Endometrial microvascular endothelial cells (primary cell): ENCODE data around the gene LRP3. TPM values are rescaled to one million over a fixed set of nuclear protein-coding genes. Genes with fewer than 3 reads are reported as not detected.

Experiments used
- in situ Hi-C: cut with HindIII; loops from 2 replicates; pipeline ENCODE4 v1.10.0; 2017; ENCODE audit warnings: low sequenced_read_pairs, low pct_unique_long_range_greater_than_20kb; ENCODE audit errors: inconsistent ontology term
- total RNA-seq: library from RNA; depleted of rRNA; stranded (reverse); fragments of >200 nt; gene quantifications from one replicate; pipeline ENCODE4 v1.2.3, GENCODE V29; 2015; ENCODE audit errors: inconsistent ontology term

The LRP3 gene
- total RNA-seq, 1 donor from 2014 or later: 31.9 TPM

GRCh38 chr19:33246709-33247440, 52.7 kb downstream of the LRP3 start:
- in situ Hi-C loops: no loop called here

- in situ Hi-C loops: no loop called here
Observed at GRCh38 chr19:33247441-33247819, 53.3 kb downstream of the LRP3 start.

- in situ Hi-C loops: no loop called here
Observed at GRCh38 chr19:33248104-33248503, 54.0 kb downstream of the LRP3 start.

- in situ Hi-C loops: no loop called here
Observed at GRCh38 chr19:33248553-33248953, 54.4 kb downstream of the LRP3 start.

- in situ Hi-C loops: no loop called here
Observed at GRCh38 chr19:33248954-33249613, 55.0 kb downstream of the LRP3 start.

- in situ Hi-C loops: no loop called here
Observed at GRCh38 chr19:33249740-33250366, 55.7 kb downstream of the LRP3 start.

- in situ Hi-C loops: no loop called here
Observed at GRCh38 chr19:33250500-33250899, 56.4 kb downstream of the LRP3 start.

- in situ Hi-C loops: no loop called here
Observed at GRCh38 chr19:33251076-33251475, 56.9 kb downstream of the LRP3 start.

- in situ Hi-C loops: no loop called here
Observed at GRCh38 chr19:33251526-33252090, 57.5 kb downstream of the LRP3 start.

GRCh38 chr19:33252418-33252962, 58.4 kb downstream of the LRP3 start:
- in situ Hi-C loops: no loop called here

GRCh38 chr19:33252971-33253370, 58.8 kb downstream of the LRP3 start:
- in situ Hi-C loops: no loop called here

- in situ Hi-C loops: no loop called here
Observed at GRCh38 chr19:33254245-33254824, 60.2 kb downstream of the LRP3 start.

GRCh38 chr19:33255781-33256180, 61.7 kb downstream of the LRP3 start:
- in situ Hi-C loops: no loop called here

GRCh38 chr19:33256261-33256660, 62.1 kb downstream of the LRP3 start:
- in situ Hi-C loops: no loop called here

GRCh38 chr19:33257828-33258227, 63.7 kb downstream of the LRP3 start:
- in situ Hi-C loops: no loop called here

Other genes starting within 250 kb of the LRP3 start
- 31.6 TPM for gene CEP89, start 222.4 kb upstream of the LRP3 start, total RNA-seq
- 5.5 TPM for gene FAAP24, start 222.1 kb upstream of the LRP3 start, total RNA-seq
- gene RHPN2, start 129.4 kb upstream of the LRP3 start, total RNA-seq: 1.1 TPM
- 3.3 TPM for gene GPATCH1, start 113.1 kb upstream of the LRP3 start, total RNA-seq
- gene WDR88, start 62.2 kb upstream of the LRP3 start, total RNA-seq: not detected
- not detected for gene SLC7A10, start 31.5 kb downstream of the LRP3 start, total RNA-seq
- gene CEBPA, start 108.2 kb downstream of the LRP3 start, total RNA-seq: not detected
- gene CEBPG, start 179.4 kb downstream of the LRP3 start, total RNA-seq: 16.4 TPM